NT2/D1 (cell line): ENCODE results near the gene ROBO2.

ENCODE experiments used
- DNase-seq: peaks from one replicate; pipeline ENCODE4 v3.0.0-alpha.2; 2011; ENCODE audit warnings: low read depth, low spot score
- H3K27me3 ChIP-seq: 2 replicates; pipeline ENCODE4 v1.6.0; 2011; ENCODE audit warnings: mild to moderate bottlenecking; ENCODE audit not compliant: insufficient read length, insufficient read depth
- H3K36me3 ChIP-seq: 2 replicates; pipeline ENCODE4 v1.6.1; 2011; ENCODE audit warnings: mild to moderate bottlenecking, low read length, mixed read lengths; ENCODE audit not compliant: insufficient read depth, insufficient read length
- H3K4me1 ChIP-seq: 2 replicates; pipeline ENCODE4 v1.5.1; 2011; ENCODE audit not compliant: insufficient read depth, insufficient read length
- H3K4me3 ChIP-seq: 2 replicates; pipeline ENCODE4 v1.5.1; 2011; ENCODE audit warnings: low read depth; ENCODE audit not compliant: insufficient read length
- H3K9ac ChIP-seq: 2 replicates; pipeline ENCODE4 v1.6.0; 2011; ENCODE audit warnings: low read depth; ENCODE audit not compliant: insufficient read length
- H3K9me3 ChIP-seq: 2 replicates; pipeline ENCODE4 v1.5.1; 2011; ENCODE audit warnings: mild to moderate bottlenecking, low read length; ENCODE audit not compliant: insufficient read depth
- SUZ12 ChIP-seq: IDR thresholded peaks from 2 replicates; pipeline ENCODE4 v1.6.1; 2011; ENCODE audit not compliant: insufficient read length, insufficient read depth; ENCODE audit errors: extremely low read depth
- YY1 ChIP-seq: IDR thresholded peaks from 2 replicates; pipeline ENCODE4 v1.6.1; 2011; ENCODE audit not compliant: insufficient read length, insufficient read depth
- ZNF274 ChIP-seq: IDR thresholded peaks from 2 replicates; pipeline ENCODE4 v1.6.1; 2011; ENCODE audit warnings: mild to moderate bottlenecking, low read depth, low read length

ROBO2 gene

DNA sequence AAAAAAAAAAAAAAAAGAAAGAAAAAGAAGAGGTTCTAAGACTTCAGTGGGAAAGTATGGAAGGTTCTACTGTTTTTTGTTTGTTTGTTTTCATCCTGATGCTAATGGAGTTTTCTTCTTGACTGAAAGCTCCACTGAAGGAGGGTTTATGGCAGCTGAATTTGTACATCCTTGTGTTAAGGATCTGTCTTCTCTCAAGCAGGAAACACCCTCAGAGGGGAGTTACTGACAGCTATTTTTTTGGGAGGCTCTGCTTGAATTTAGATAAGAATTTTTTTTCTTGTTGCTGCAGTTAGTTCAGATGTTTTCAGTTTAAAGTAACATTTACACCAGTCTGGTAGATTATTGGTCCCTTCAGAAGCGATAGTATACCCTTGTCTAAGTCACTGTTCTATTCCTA, 325.3 kb downstream of the ROBO2 start:
- TF ChIP-seq SUZ12 (no peak), YY1 (no peak), ZNF274 (no peak)
- H3K27me3 ChIP-seq = no peaks in the 10 kb centered on the region

DNA sequence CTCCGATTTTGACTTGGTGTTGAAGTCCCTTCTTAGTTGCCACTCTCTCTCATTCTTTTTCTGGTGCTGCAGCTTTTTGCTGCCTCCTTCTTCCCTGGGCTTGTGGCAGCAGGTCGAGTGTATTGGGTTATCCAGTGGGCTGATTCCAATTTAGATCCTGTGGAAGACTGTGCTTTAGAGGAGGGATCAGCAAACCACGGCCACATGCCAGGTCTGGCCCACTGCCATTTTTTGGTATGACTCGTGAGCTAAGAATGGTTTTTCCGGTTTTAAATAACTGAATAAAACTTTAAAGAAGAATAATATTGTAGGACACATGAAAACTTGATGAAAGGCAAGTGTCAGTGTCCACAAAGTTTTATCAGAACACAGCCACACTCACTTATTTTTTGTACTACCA, 330.5 kb downstream of the ROBO2 start:
- H3K27me3 ChIP-seq = no peaks in the 10 kb centered on the region
- no peak overlapping the region for H3K4me3 ChIP-seq
- DNase-seq = no peak
- H3K9ac ChIP-seq = no peak overlapping the region
- H3K4me1 ChIP-seq = no peaks in the 10 kb centered on the region
- H3K36me3 ChIP-seq = no peaks in the 10 kb centered on the region
- H3K9me3 ChIP-seq = no peaks in the 10 kb centered on the region
- TF ChIP-seq SUZ12 (no peak), YY1 (no peak), ZNF274 (no peak)

More for the DNA sequence above, 325.3 kb downstream of the ROBO2 start:
- no peak overlapping the region for H3K4me3 ChIP-seq
- H3K4me1 ChIP-seq = no peaks in the 10 kb centered on the region
- H3K36me3 ChIP-seq = no peaks in the 10 kb centered on the region
- no peak for DNase-seq
- peaks cover 7% of the 10 kb centered on the region; the same call in 1 of the 2 replicates for H3K9me3 ChIP-seq
- no peak overlapping the region for H3K9ac ChIP-seq

DNA sequence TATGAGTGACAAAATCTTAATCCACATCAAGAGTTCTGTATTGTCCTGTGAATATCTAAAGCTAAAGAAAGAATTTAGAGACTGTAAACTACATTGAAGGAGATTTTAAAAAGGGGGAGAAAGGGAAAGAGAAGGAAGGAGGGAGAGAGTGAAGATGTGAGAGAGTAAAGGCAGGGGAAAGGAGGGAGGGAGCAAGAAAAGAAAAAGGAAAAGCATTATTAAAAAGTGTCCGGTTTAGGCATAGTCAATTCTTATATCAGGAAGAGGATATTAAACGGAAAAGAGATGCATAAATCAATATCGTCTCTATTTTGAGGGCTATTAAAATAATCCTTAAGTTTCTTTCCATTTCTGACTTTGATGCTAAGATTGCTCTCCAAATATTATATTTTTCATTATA, 332.1 kb downstream of the ROBO2 start:
- Histone ChIP-seq H3K27me3 (no peaks in the 10 kb centered on the region), H3K9ac (no peak overlapping the region), H3K4me1 (no peaks in the 10 kb centered on the region), H3K4me3 (no peak overlapping the region), H3K36me3 (no peaks in the 10 kb centered on the region), H3K9me3 (no peaks in the 10 kb centered on the region)
- TF ChIP-seq SUZ12 = no peak
- no peak for TF ChIP-seq YY1
- TF ChIP-seq ZNF274 = no peak
- no peak for DNase-seq

DNA sequence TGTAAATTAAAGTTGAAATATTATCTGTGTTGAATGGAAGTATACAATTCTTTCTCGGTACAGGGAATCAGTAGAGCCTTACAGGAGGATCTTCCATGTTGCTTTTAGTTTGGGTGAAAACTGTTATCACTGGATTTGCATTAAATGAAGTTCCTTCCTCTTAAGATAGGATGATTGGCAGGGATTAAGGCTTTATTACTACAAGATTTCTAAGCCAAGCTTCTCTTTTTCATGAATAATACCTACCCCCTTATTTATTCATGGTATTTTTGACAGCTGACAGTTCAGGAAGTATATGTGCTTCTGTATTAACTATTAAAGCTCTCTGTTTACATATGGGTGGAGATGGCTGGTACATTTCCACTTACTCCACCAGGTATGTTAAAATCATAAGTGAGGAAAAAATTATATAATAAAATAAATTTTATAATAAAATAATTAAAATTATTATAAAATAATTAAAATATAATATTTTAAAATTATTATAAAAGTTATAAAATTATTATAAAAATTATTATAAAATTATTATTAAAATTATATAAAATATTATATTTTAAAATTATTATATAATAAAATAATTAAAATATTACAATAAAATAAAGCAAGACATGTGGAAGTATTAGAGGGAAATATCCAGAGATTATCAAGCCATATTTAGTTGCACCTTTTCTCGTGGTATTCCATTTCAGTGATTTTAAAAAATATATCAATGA, 332.9 kb downstream of the ROBO2 start:
- no peak overlapping the region for H3K4me3 ChIP-seq
- no peaks in the 10 kb centered on the region for H3K27me3 ChIP-seq
- H3K36me3 ChIP-seq = no peaks in the 10 kb centered on the region
- no peaks in the 10 kb centered on the region for H3K4me1 ChIP-seq
- no peak for DNase-seq
- no peak overlapping the region for H3K9ac ChIP-seq
- no peaks in the 10 kb centered on the region for H3K9me3 ChIP-seq
- TF ChIP-seq YY1 = no peak
- TF ChIP-seq ZNF274 = no peak
- no peak for TF ChIP-seq SUZ12

DNA sequence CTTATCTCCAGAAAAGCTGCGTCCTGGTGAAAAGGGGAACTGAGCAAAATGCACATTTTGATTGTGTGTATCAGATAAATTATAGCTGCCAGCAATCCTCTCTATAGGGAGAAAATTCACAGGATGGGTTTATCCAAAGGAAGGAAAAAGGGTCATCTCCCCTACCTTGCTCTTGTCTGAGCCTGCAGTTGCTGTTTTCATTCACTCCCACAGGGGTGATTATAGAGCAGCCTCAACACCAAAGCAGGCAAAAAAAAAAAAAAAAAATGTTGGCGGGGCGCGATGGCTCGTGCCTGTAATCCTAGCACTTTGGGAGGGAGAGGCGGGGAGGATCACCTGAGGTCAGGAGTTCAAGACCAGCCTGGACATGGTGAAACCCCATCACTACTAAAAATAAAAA, 333.7 kb downstream of the ROBO2 start:
- H3K4me3 ChIP-seq = no peak overlapping the region
- DNase-seq = no peak
- no peaks in the 10 kb centered on the region for H3K36me3 ChIP-seq
- H3K9me3 ChIP-seq = no peaks in the 10 kb centered on the region
- H3K4me1 ChIP-seq = no peaks in the 10 kb centered on the region
- TF ChIP-seq YY1 (no peak), SUZ12 (no peak), ZNF274 (no peak)
- H3K9ac ChIP-seq = no peak overlapping the region
- no peaks in the 10 kb centered on the region for H3K27me3 ChIP-seq

DNA sequence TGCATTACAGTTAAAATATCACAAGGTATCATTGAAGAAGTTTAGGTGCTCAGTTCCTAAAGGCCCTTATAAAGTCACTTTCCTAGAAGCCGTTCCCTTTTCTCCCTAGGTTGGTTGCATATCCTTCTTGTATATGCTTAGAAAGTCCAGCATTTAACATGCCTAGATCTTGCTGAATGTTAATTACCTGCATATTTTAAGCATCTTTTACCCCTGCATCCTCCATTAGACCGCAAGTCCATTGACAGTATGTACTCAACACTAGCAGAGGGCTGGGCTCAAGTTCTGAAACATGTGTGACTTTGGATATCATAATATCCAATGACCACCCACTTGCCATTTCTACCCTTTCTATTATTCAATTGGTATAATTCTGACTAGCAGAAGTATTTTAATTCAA, 336.6 kb downstream of the ROBO2 start:
- no peak overlapping the region for H3K4me3 ChIP-seq
- H3K4me1 ChIP-seq = no peaks in the 10 kb centered on the region
- H3K36me3 ChIP-seq = no peaks in the 10 kb centered on the region
- no peak for DNase-seq
- TF ChIP-seq SUZ12 = no peak
- H3K9ac ChIP-seq = no peak overlapping the region
- no peaks in the 10 kb centered on the region for H3K27me3 ChIP-seq
- no peaks in the 10 kb centered on the region for H3K9me3 ChIP-seq

DNA sequence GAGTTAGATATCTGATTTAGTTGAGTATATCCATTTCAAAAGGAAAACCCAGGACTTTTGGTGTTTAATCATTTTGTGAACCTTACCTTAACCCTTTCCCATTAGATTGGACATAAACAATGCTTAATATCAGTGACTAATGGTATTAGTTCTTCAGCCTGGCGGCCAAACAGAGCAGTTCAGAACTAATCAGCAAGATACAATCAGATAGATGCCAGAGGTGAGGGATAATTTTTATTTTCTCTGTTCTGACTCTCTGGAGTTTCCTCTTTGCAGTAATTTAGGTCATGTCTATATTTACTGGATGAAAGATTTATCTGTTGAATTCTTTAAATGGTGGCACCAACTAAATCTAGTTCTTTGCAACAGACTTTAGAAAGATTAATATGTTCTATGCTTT, 337.8 kb downstream of the ROBO2 start:
- no peak for TF ChIP-seq SUZ12
- TF ChIP-seq ZNF274 = no peak
- TF ChIP-seq YY1 = no peak
- H3K9me3 ChIP-seq = no peaks in the 10 kb centered on the region
- H3K27me3 ChIP-seq = no peaks in the 10 kb centered on the region
- no peaks in the 10 kb centered on the region for H3K36me3 ChIP-seq
- no peak for DNase-seq
- no peaks in the 10 kb centered on the region for H3K4me1 ChIP-seq
- H3K9ac ChIP-seq = no peak overlapping the region
- H3K4me3 ChIP-seq = no peak overlapping the region
